T-cell (primary cell): ENCODE results near the gene SCNN1B. TPM values are rescaled to one million over a fixed set of nuclear protein-coding genes. Genes with fewer than 3 reads are reported as not detected.

Experiments
- ATAC-seq, 4 experiments: fragments of 200-7000 bp in 3 of 4; fragments of 150-1000 bp in 1 of 4; cut with Tn5 transposase; replicated peaks in 1 of 4; 1 replicate in 3 of 4; 2 replicates in 1 of 4; pipeline ENCODE4 v1.10.0; 2021; ENCODE audit warnings: moderate library complexity in 3 of 4, mild to moderate bottlenecking in 2 of 4, moderate number of reproducible peaks in 1 of 4
- CTCF ChIA-PET, 2 donors: fragments of 300-600 bp; sonication (Branson Sonifier 250); formaldehyde crosslinking; loops; one replicate each; lab custom pipeline; 2022; ENCODE audit warnings: antibody characterized with exemption in 2 of 2; lab: Charles Lee
- POLR2A ChIA-PET, 2 donors: fragments of 300-600 bp; sonication (Branson Sonifier 250); formaldehyde crosslinking; loops; one replicate each; lab custom pipeline; 2022; ENCODE audit warnings: antibody characterized with exemption in 2 of 2; lab: Charles Lee
- DNase-seq, 35 experiments: peaks; one replicate each; pipeline versions ENCODE4 v3.0.0 to v3.0.0-alpha.2; 2013 to 2023
- H3K27ac ChIP-seq: one replicate; pipeline ENCODE4 v1.5.1; 2013; ENCODE audit warnings: low read length
- H3K27me3 ChIP-seq, 2 experiments: replicated peaks in 1 of 2; 1 replicate in 1 of 2; 2 replicates in 1 of 2; pipeline versions ENCODE4 v1.6.1 to v1.7.0; 2013; ENCODE audit warnings: low read length in 1 of 2, mixed read lengths in 1 of 2; ENCODE audit not compliant: control insufficient read depth in 2 of 2, insufficient read depth in 2 of 2; ENCODE audit errors: extremely low read depth in 1 of 2
- H3K36me3 ChIP-seq, 2 donors: 1 replicate in 1 of 2; 2 replicates in 1 of 2; pipeline versions ENCODE4 v1.6.1 to v1.7.0; 2013; ENCODE audit warnings: low read length in 1 of 2; ENCODE audit not compliant: control insufficient read depth in 2 of 2, insufficient read depth in 1 of 2; ENCODE audit errors: extremely low read depth in 1 of 2
- H3K4me1 ChIP-seq, 2 experiments: 1 replicate in 1 of 2; 2 replicates in 1 of 2; pipeline versions ENCODE4 v1.6.1 to v1.7.0; 2013; ENCODE audit warnings: low read length in 2 of 2, mixed read lengths in 1 of 2; ENCODE audit not compliant: insufficient read depth in 2 of 2, control insufficient read depth in 1 of 2; ENCODE audit errors: extremely low read depth in 1 of 2
- H3K4me3 ChIP-seq, 2 donors: 1 replicate in 1 of 2; 2 replicates in 1 of 2; pipeline versions ENCODE4 v1.5.1 to v1.7.0; 2013; ENCODE audit warnings: mild to moderate bottlenecking in 2 of 2, low read length in 1 of 2, moderate library complexity in 1 of 2; ENCODE audit not compliant: control insufficient read depth in 1 of 2; ENCODE audit errors: extremely low read depth in 1 of 2
- H3K9me3 ChIP-seq: 2 replicates; pipeline ENCODE4 v1.7.0; 2013
- H3K27ac Mint-ChIP-seq, 2 donors: one replicate each; pipeline ENCODE4 v1.8.0; 2020 to 2021; ENCODE audit warnings: mild to moderate bottlenecking in 2 of 2, mixed read lengths in 2 of 2
- H3K27me3 Mint-ChIP-seq, 2 donors: one replicate each; pipeline ENCODE4 v1.8.0; 2021 to 2022; ENCODE audit warnings: mixed read lengths in 2 of 2
- H3K36me3 Mint-ChIP-seq: one replicate; pipeline ENCODE4 v1.8.0; 2021; ENCODE audit warnings: mixed read lengths
- H3K4me1 Mint-ChIP-seq, 3 donors: one replicate each; pipeline ENCODE4 v1.8.0; 2020 to 2022; ENCODE audit warnings: mixed read lengths in 3 of 3, mild to moderate bottlenecking in 1 of 3
- H3K4me3 Mint-ChIP-seq, 3 donors: one replicate each; pipeline ENCODE4 v1.8.0; 2020 to 2022; ENCODE audit warnings: mild to moderate bottlenecking in 3 of 3, mixed read lengths in 3 of 3, moderate library complexity in 3 of 3
- H3K9me3 Mint-ChIP-seq, 3 donors: one replicate each; pipeline ENCODE4 v1.8.0; 2020 to 2022; ENCODE audit warnings: mixed read lengths in 3 of 3
- WGBS: methylation state at CpG from one replicate; pipeline ENCODE4 v1.1.5; 2013; ENCODE audit warnings: missing lambda C conversion rate; ENCODE audit not compliant: insufficient coverage; 5-methylcytosine and 5-hydroxymethylcytosine counted together
- total RNA-seq, 35 experiments: library from RNA in 6 of 35; stranded (reverse) in 6 of 35; fragments of 120-200 nt in 1 of 35; gene quantifications; one replicate each; pipeline versions ENCODE4 v1.2.1 to v1.2.4 and lab custom pipeline; 2013 to 2026

The SCNN1B gene
- total RNA-seq, 5 donors from 2014 or later (not counting 1 experiment from before 2014, with no cell fraction given) = not detected

DNA sequence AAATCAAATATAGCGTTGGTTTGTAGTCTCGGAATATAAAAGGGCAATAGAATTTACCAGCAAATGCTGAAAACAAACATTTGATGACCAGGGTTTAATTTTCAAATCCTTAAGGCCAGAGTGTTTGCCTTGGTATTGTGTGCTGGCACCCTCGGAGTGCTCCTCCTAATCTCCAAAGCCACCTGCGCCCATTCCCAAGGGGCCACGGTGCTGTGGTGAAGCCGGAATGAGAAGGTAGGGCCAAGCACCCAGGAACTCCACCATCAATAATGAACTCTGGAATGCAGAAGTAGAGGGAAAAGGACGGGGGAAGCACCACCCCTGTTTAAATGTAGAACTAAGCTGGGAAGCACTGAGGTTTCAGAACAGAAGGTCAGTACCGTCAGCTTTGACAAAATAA, 99.0 kb downstream of the SCNN1B start:
- H3K9me3 ChIP-seq = no peaks in the 10 kb centered on the region
- H3K4me1 Mint-ChIP-seq = no peaks in the 10 kb centered on the region
- no peak for ATAC-seq
- no peaks in the 10 kb centered on the region for H3K27me3 ChIP-seq
- H3K4me1 ChIP-seq = no peaks in the 10 kb centered on the region
- H3K36me3 ChIP-seq = peaks cover 3 to 82% of the 10 kb centered on the region in 2 donors
- no peak overlapping the region for H3K4me3 Mint-ChIP-seq
- WGBS = no CpG with 5 or more reads among the region's 8 CpGs
- H3K4me3 ChIP-seq = no peak overlapping the region
- POLR2A ChIA-PET = no interaction called here
- CTCF ChIA-PET = no interaction called here
- DNase-seq = no peak
- H3K9me3 Mint-ChIP-seq = no peaks in the 10 kb centered on the region
- H3K36me3 Mint-ChIP-seq = peaks cover 71% of the 10 kb centered on the region
- H3K27ac Mint-ChIP-seq = no peak overlapping the region
- H3K27ac ChIP-seq = no peak overlapping the region
- H3K27me3 Mint-ChIP-seq = no peaks in the 10 kb centered on the region

DNA sequence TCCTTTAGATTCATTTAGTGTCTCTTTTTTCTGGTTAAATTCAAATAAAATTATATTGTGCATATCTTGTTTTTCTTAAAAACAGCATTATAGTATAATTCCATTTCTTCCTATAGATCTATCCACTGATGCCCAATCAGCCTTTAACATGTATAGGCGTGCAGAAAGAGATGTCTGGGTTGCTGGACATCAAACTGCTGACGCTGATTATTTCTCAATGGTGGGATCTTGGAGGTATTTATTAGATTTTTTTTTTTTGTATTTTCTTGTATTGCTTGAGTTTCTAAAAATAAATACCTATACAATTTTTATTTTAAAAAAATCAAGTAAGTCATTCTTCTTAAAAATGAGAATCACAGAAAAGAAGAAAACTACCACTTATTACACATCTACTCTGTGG, 100.0 kb downstream of the SCNN1B start:
- ATAC-seq (no peak), DNase-seq (no peak)
- no peaks in the 10 kb centered on the region for H3K9me3 ChIP-seq
- H3K4me1 Mint-ChIP-seq = no peaks in the 10 kb centered on the region
- no peak overlapping the region for H3K4me3 ChIP-seq
- POLR2A ChIA-PET = no interaction called here
- WGBS = no CpG with 5 or more reads among the region's 2 CpGs
- no peaks in the 10 kb centered on the region for H3K4me1 ChIP-seq
- no peaks in the 10 kb centered on the region for H3K9me3 Mint-ChIP-seq
- H3K27me3 Mint-ChIP-seq = no peaks in the 10 kb centered on the region
- H3K27ac Mint-ChIP-seq = no peak overlapping the region
- H3K36me3 ChIP-seq = peaks cover 0 to 87% of the 10 kb centered on the region in 2 donors
- no peak overlapping the region for H3K4me3 Mint-ChIP-seq
- H3K36me3 Mint-ChIP-seq = peaks cover 73% of the 10 kb centered on the region
- H3K27ac ChIP-seq = no peak overlapping the region
- CTCF ChIA-PET = no interaction called here
- no peaks in the 10 kb centered on the region for H3K27me3 ChIP-seq

DNA sequence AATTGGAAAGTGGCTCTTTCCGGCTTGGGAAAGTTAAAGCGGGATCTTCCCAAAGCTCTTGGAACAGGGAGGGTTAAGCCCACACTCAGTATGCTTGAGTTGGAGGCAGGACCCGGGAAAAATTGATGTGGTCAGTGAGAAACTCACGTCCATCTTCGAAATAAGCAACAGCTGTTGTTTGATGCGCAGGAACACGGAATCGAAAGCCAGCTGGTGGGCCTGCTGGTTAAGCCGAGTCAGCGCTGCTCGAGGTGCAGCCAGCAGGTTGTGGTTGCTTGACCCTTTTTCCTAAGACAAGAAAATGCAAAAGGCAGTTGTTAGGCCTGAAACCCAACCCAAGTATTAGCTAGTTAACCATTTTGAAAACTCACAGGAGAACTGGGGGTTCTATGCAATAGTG, 101.4 kb downstream of the SCNN1B start:
- WGBS = 91% methylated on average over 10 of the region's 11 CpGs
- peaks cover 0 to 81% of the 10 kb centered on the region in 2 donors for H3K36me3 ChIP-seq

DNA sequence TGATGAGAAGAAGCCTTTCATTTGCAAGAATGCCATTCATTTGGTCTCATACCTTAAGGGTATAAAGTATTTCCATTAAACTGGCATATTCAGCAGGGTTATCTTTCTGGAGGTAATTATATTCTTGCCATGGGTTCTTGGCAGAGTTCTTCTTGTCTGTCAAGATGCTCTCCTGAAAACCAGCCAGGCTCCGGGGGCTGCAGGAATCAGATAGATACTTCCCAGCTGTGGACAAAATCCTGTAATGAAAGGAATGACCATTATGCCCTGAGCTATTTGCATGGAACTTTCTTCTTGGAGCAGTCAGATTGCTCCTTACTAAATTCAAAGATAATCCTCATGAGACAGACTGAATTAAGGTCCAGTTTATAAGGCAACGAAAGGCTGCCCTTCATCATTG, 103.9 kb downstream of the SCNN1B start:
- no peaks in the 10 kb centered on the region for H3K9me3 ChIP-seq
- H3K27me3 ChIP-seq = no peaks in the 10 kb centered on the region
- WGBS = 100% methylated on average over 2 of the region's 2 CpGs
- no peak overlapping the region for H3K4me3 ChIP-seq
- Mint-ChIP-seq H3K36me3 (peaks cover 67% of the 10 kb centered on the region), H3K4me3 (no peak overlapping the region), H3K4me1 (no peaks in the 10 kb centered on the region), H3K27ac (no peak overlapping the region), H3K27me3 (no peaks in the 10 kb centered on the region), H3K9me3 (no peaks in the 10 kb centered on the region)
- no peaks in the 10 kb centered on the region for H3K4me1 ChIP-seq
- DNase-seq = no peak
- no peak overlapping the region for H3K27ac ChIP-seq
- ChIA-PET POLR2A (interaction anchor here in 1 of 2 donors (0.6 kb wide), 1 partner anchor 328 kb away, joined by 3 read pairs; no protein-coding TSS in a partner anchor), CTCF (no interaction called here)
- no peak for ATAC-seq
- peaks cover 0 to 79% of the 10 kb centered on the region in 2 donors for H3K36me3 ChIP-seq

More for the DNA sequence above, 101.4 kb downstream of the SCNN1B start:
- CTCF ChIA-PET = no interaction called here
- POLR2A ChIA-PET = no interaction called here
- Mint-ChIP-seq H3K4me3 (no peak overlapping the region), H3K4me1 (no peaks in the 10 kb centered on the region), H3K27me3 (no peaks in the 10 kb centered on the region), H3K27ac (no peak overlapping the region), H3K36me3 (peaks cover 71% of the 10 kb centered on the region), H3K9me3 (no peaks in the 10 kb centered on the region)
- no peak for DNase-seq
- no peak for ATAC-seq
- Histone ChIP-seq H3K4me3 (no peak overlapping the region), H3K27ac (no peak overlapping the region), H3K9me3 (no peaks in the 10 kb centered on the region), H3K4me1 (no peaks in the 10 kb centered on the region), H3K27me3 (no peaks in the 10 kb centered on the region)

DNA sequence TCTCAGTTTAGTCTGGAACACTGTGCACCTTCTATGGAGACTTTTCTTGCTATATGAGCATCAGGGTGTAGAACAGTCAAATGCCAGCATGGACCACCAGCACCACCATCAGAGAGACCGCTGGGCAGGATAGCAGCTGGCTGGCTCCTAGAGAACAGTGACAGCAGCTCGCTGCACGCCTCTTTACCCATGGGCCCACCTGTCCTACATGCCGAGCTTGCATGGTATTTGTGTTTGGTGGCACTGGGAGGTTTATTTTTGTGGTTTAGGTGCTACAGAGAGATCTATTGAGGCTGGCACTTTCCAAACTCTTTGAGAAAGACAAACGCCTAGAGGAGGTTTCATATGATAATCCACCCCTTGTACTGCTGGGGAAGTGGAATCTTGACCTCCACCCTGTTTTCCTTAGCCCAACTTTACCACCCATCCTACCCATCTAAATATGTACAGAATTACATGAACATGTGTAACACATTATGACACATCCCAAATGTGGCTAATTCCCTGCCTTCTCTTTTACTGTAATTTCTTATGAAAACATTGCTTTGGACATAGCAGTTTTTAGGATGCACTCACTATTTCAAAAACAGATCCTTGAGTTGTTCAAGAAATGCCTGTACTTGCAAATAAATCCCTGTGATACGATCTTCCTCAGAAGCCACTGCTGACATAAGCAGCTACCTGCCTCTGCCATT, 104.6 kb downstream of the SCNN1B start:
- DNase-seq (no peak), ATAC-seq (no peak)
- H3K36me3 Mint-ChIP-seq = peaks cover 63% of the 10 kb centered on the region
- WGBS = 98% methylated on average over 4 of the region's 6 CpGs
- POLR2A ChIA-PET = no interaction called here
- Histone ChIP-seq H3K9me3 (no peaks in the 10 kb centered on the region), H3K27ac (no peak overlapping the region), H3K36me3 (peaks cover 0 to 77% of the 10 kb centered on the region in 2 donors), H3K27me3 (no peaks in the 10 kb centered on the region), H3K4me1 (no peaks in the 10 kb centered on the region), H3K4me3 (no peak overlapping the region)
- H3K27me3 Mint-ChIP-seq = no peaks in the 10 kb centered on the region
- CTCF ChIA-PET = no interaction called here
- no peaks in the 10 kb centered on the region for H3K4me1 Mint-ChIP-seq
- no peak overlapping the region for H3K4me3 Mint-ChIP-seq
- no peak overlapping the region for H3K27ac Mint-ChIP-seq
- no peaks in the 10 kb centered on the region for H3K9me3 Mint-ChIP-seq

DNA sequence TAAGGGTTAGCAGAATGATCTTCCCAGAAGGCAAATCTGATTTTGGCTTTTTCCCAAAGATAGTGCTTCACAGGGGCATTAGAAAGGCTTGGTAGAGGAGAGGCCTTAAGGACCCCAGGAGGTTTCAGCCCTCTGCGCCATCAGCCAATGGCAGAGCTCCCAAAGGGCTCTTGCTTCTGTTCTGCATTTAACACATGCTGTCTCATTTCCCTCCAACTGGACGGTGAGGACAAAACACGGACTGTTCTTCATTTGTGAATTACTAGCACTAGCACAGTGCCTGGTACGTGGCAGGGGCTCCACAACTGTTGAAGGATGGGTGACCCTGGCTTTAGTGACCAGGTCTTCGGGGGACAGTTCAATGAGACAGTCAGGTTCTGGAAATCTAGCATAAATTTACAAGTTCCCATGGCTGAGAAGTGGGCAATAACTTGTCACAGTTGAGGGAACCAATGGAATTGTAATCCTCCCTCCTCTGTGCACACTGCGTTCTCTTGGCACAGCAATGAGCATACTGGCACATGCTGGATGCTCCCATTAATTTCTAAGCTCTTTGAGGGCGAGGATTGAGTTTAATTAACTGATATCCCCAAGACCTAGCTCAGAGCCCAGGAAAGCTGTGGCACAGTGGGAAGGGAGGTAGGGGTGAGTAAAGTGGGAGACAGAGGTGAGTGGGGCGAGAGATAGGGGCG, 105.5 kb downstream of the SCNN1B start:
- no peaks in the 10 kb centered on the region for H3K27me3 Mint-ChIP-seq
- H3K27ac Mint-ChIP-seq = no peak overlapping the region
- ATAC-seq = no peak

More for the DNA sequence above, 105.5 kb downstream of the SCNN1B start:
- CTCF ChIA-PET = no interaction called here
- no peaks in the 10 kb centered on the region for H3K4me1 ChIP-seq
- Mint-ChIP-seq H3K36me3 (peaks cover 60% of the 10 kb centered on the region), H3K4me1 (no peaks in the 10 kb centered on the region), H3K4me3 (no peak overlapping the region), H3K9me3 (no peaks in the 10 kb centered on the region)
- no peak overlapping the region for H3K27ac ChIP-seq
- no peak for DNase-seq
- H3K36me3 ChIP-seq = peaks cover 0 to 77% of the 10 kb centered on the region in 2 donors
- no peak overlapping the region for H3K4me3 ChIP-seq
- H3K27me3 ChIP-seq = no peaks in the 10 kb centered on the region
- POLR2A ChIA-PET = no interaction called here
- 89% methylated on average over 3 of the region's 9 CpGs for WGBS
- no peaks in the 10 kb centered on the region for H3K9me3 ChIP-seq
